Measurements from ENCODE around the gene ABI2.

Gene ABI2

GRCh38 chr2:203344667-203345066 is 16.5 kb downstream of the ABI2 start:
- H2AK5ac ChIP-seq (ENCODE audit: low read length), result no peak overlapping the region
- H3K79me2 ChIP-seq (ENCODE audit: control insufficient read depth, insufficient read depth, low read length, poor library complexity), result no peaks in the 10 kb centered on the region
- H3K4me3 ChIP-seq (ENCODE audit: low read depth, low read length), result no peak overlapping the region
- peaks cover 3% of the 10 kb centered on the region in 2 experiments for H3K4me1 ChIP-seq (ENCODE audit: control insufficient read depth in 1 of 2, insufficient read depth in 2 of 2, low read length in 2 of 2)
- H3K4me2 ChIP-seq (ENCODE audit: low read length), result no peak overlapping the region
- no peak overlapping the region for H3K14ac ChIP-seq (ENCODE audit: low read length)
- H4K91ac ChIP-seq (ENCODE audit: low read depth, low read length), result no peak overlapping the region
- no peak overlapping the region for H2AFZ ChIP-seq (ENCODE audit: insufficient read depth, low read length, poor library complexity)
- no peak overlapping the region for H2BK120ac ChIP-seq (ENCODE audit: insufficient read depth, low read length, poor library complexity)
- no peak overlapping the region for H3K18ac ChIP-seq (ENCODE audit: low read length)
- no peak overlapping the region for H3K27ac ChIP-seq (ENCODE audit: low read depth, low read length)
- no peak overlapping the region for H2BK12ac ChIP-seq (ENCODE audit: low read length)
- H3K9ac ChIP-seq (ENCODE audit: low read length), result no peak overlapping the region
- H2BK5ac ChIP-seq (ENCODE audit: low read depth, low read length, poor library complexity), result no peak overlapping the region
- H3K36me3 ChIP-seq (ENCODE audit: control insufficient read depth in 1 of 2, insufficient read depth in 2 of 2, low read length in 2 of 2), result peaks cover 10 to 15% of the 10 kb centered on the region in 2 experiments
- H3K79me1 ChIP-seq (ENCODE audit: low read length), result no peaks in the 10 kb centered on the region
- H4K8ac ChIP-seq (ENCODE audit: low read depth, low read length), result no peak overlapping the region
- no peak for DNase-seq
- no peaks in the 10 kb centered on the region for H3K27me3 ChIP-seq (ENCODE audit: insufficient read depth, low read length)
- no peak overlapping the region for H4K12ac ChIP-seq (ENCODE audit: low read depth, low read length)
- H3K9me3 ChIP-seq (ENCODE audit: insufficient read depth, low read depth, low read length), result no peaks in the 10 kb centered on the region
- H3K4ac ChIP-seq (ENCODE audit: low read depth, low read length), result no peak overlapping the region
- WGBS (ENCODE audit: extremely low coverage, insufficient coverage, insufficient read length), result no CpG with 5 or more reads among the region's 12 CpGs
- no peak overlapping the region for H3K23ac ChIP-seq (ENCODE audit: low read length)

GRCh38 chr2:203346612-203347011 is 18.4 kb downstream of the ABI2 start:
- Histone ChIP-seq H2BK120ac (ENCODE audit: insufficient read depth, low read length, poor library complexity) (no peak overlapping the region), H3K27me3 (ENCODE audit: insufficient read depth, low read length) (no peaks in the 10 kb centered on the region), H3K79me1 (ENCODE audit: low read length) (no peaks in the 10 kb centered on the region), H3K9ac (ENCODE audit: low read length) (no peak overlapping the region), H3K4ac (ENCODE audit: low read depth, low read length) (no peak overlapping the region), H2AK5ac (ENCODE audit: low read length) (no peak overlapping the region), H2BK5ac (ENCODE audit: low read depth, low read length, poor library complexity) (no peak overlapping the region), H3K9me3 (ENCODE audit: insufficient read depth, low read depth, low read length) (no peaks in the 10 kb centered on the region), H4K8ac (ENCODE audit: low read depth, low read length) (no peak overlapping the region), H2BK12ac (ENCODE audit: low read length) (no peak overlapping the region), H3K4me2 (ENCODE audit: low read length) (no peak overlapping the region), H3K79me2 (ENCODE audit: control insufficient read depth, insufficient read depth, low read length, poor library complexity) (peaks cover 3% of the 10 kb centered on the region), H3K4me1 (ENCODE audit: control insufficient read depth in 1 of 2, insufficient read depth in 2 of 2, low read length in 2 of 2) (no peaks in the 10 kb centered on the region), H3K23ac (ENCODE audit: low read length) (no peak overlapping the region), H3K18ac (ENCODE audit: low read length) (no peak overlapping the region), H3K27ac (ENCODE audit: low read depth, low read length) (no peak overlapping the region), H3K14ac (ENCODE audit: low read length) (no peak overlapping the region), H4K12ac (ENCODE audit: low read depth, low read length) (no peak overlapping the region), H3K4me3 (ENCODE audit: low read depth, low read length) (no peak overlapping the region), H3K36me3 (ENCODE audit: control insufficient read depth in 1 of 2, insufficient read depth in 2 of 2, low read length in 2 of 2) (peaks cover 10 to 15% of the 10 kb centered on the region in 2 experiments), H4K91ac (ENCODE audit: low read depth, low read length) (no peak overlapping the region), H2AFZ (ENCODE audit: insufficient read depth, low read length, poor library complexity) (no peak overlapping the region)
- DNase-seq, result no peak
- WGBS (ENCODE audit: extremely low coverage, insufficient coverage, insufficient read length), result no CpG with 5 or more reads among the region's 1 CpG

GRCh38 chr2:203347375-203347774 is 19.2 kb downstream of the ABI2 start:
- no peak overlapping the region for H3K4me2 ChIP-seq (ENCODE audit: low read length)
- H2BK12ac ChIP-seq (ENCODE audit: low read length), result no peak overlapping the region
- no peak overlapping the region for H3K4ac ChIP-seq (ENCODE audit: low read depth, low read length)
- no peak overlapping the region for H3K18ac ChIP-seq (ENCODE audit: low read length)
- H4K12ac ChIP-seq (ENCODE audit: low read depth, low read length), result no peak overlapping the region
- WGBS (ENCODE audit: extremely low coverage, insufficient coverage, insufficient read length), result no CpG with 5 or more reads among the region's 4 CpGs
- no peak overlapping the region for H2AFZ ChIP-seq (ENCODE audit: insufficient read depth, low read length, poor library complexity)
- no peak overlapping the region for H3K23ac ChIP-seq (ENCODE audit: low read length)
- peaks cover 10 to 15% of the 10 kb centered on the region in 2 experiments for H3K36me3 ChIP-seq (ENCODE audit: control insufficient read depth in 1 of 2, insufficient read depth in 2 of 2, low read length in 2 of 2)
- no peaks in the 10 kb centered on the region for H3K4me1 ChIP-seq (ENCODE audit: control insufficient read depth in 1 of 2, insufficient read depth in 2 of 2, low read length in 2 of 2)
- H2BK5ac ChIP-seq (ENCODE audit: low read depth, low read length, poor library complexity), result no peak overlapping the region
- no peaks in the 10 kb centered on the region for H3K27me3 ChIP-seq (ENCODE audit: insufficient read depth, low read length)
- no peak overlapping the region for H3K4me3 ChIP-seq (ENCODE audit: low read depth, low read length)
- no peak overlapping the region for H3K9ac ChIP-seq (ENCODE audit: low read length)
- H3K14ac ChIP-seq (ENCODE audit: low read length), result no peak overlapping the region
- H3K9me3 ChIP-seq (ENCODE audit: insufficient read depth, low read depth, low read length), result no peaks in the 10 kb centered on the region
- H2AK5ac ChIP-seq (ENCODE audit: low read length), result no peak overlapping the region
- no peak overlapping the region for H3K27ac ChIP-seq (ENCODE audit: low read depth, low read length)
- no peak overlapping the region for H2BK120ac ChIP-seq (ENCODE audit: insufficient read depth, low read length, poor library complexity)
- H3K79me2 ChIP-seq (ENCODE audit: control insufficient read depth, insufficient read depth, low read length, poor library complexity), result peaks cover 3% of the 10 kb centered on the region
- H4K8ac ChIP-seq (ENCODE audit: low read depth, low read length), result no peak overlapping the region
- DNase-seq, result no peak
- H4K91ac ChIP-seq (ENCODE audit: low read depth, low read length), result no peak overlapping the region
- no peaks in the 10 kb centered on the region for H3K79me1 ChIP-seq (ENCODE audit: low read length)

- Histone ChIP-seq H3K27me3 (ENCODE audit: insufficient read depth, low read length) (no peaks in the 10 kb centered on the region), H3K36me3 (ENCODE audit: control insufficient read depth in 1 of 2, insufficient read depth in 2 of 2, low read length in 2 of 2) (no peaks in the 10 kb centered on the region), H3K14ac (ENCODE audit: low read length) (no peak overlapping the region), H4K91ac (ENCODE audit: low read depth, low read length) (no peak overlapping the region), H3K4ac (ENCODE audit: low read depth, low read length) (no peak overlapping the region), H2AFZ (ENCODE audit: insufficient read depth, low read length, poor library complexity) (no peak overlapping the region), H3K4me2 (ENCODE audit: low read length) (no peak overlapping the region), H3K79me1 (ENCODE audit: low read length) (no peaks in the 10 kb centered on the region), H3K9ac (ENCODE audit: low read length) (no peak overlapping the region), H3K27ac (ENCODE audit: low read depth, low read length) (no peak overlapping the region), H3K9me3 (ENCODE audit: insufficient read depth, low read depth, low read length) (no peaks in the 10 kb centered on the region), H4K12ac (ENCODE audit: low read depth, low read length) (no peak overlapping the region), H2BK5ac (ENCODE audit: low read depth, low read length, poor library complexity) (no peak overlapping the region), H2BK12ac (ENCODE audit: low read length) (no peak overlapping the region), H3K18ac (ENCODE audit: low read length) (no peak overlapping the region), H4K8ac (ENCODE audit: low read depth, low read length) (no peak overlapping the region), H3K79me2 (ENCODE audit: control insufficient read depth, insufficient read depth, low read length, poor library complexity) (peaks cover 3% of the 10 kb centered on the region), H3K23ac (ENCODE audit: low read length) (no peak overlapping the region), H3K4me1 (ENCODE audit: control insufficient read depth in 1 of 2, insufficient read depth in 2 of 2, low read length in 2 of 2) (no peaks in the 10 kb centered on the region), H2AK5ac (ENCODE audit: low read length) (no peak overlapping the region), H2BK120ac (ENCODE audit: insufficient read depth, low read length, poor library complexity) (no peak overlapping the region), H3K4me3 (ENCODE audit: low read depth, low read length) (no peak overlapping the region)
- no peak for DNase-seq
- no CpG with 5 or more reads among the region's 5 CpGs for WGBS (ENCODE audit: extremely low coverage, insufficient coverage, insufficient read length)
Measured at GRCh38 chr2:203352604-203353255, 24.5 kb downstream of the ABI2 start.
